K562 (cell line): ENCODE results near the gene ATXN7L2. TPM values are rescaled to one million over a fixed set of nuclear protein-coding genes. Genes with fewer than 3 reads are reported as not detected.

Source experiments
- ARID2 ChIP-seq: fragments of 450-650 bp; IDR thresholded peaks from 2 replicates; pipeline ENCODE4 v1.6.1; 2017; ENCODE audit warnings: antibody characterized with exemption, mild to moderate bottlenecking
- ATF1 ChIP-seq, 2 experiments: fragments of 450-650 bp in 1 of 2; IDR thresholded peaks; 2 replicates each; pipeline ENCODE4 v1.6.1; 2016; ENCODE audit warnings: missing compliant biosample characterization in 1 of 2, missing genetic modification characterization in 1 of 2
- BRD4 ChIP-seq: fragments of 200-600 bp; sonication (generic); IDR thresholded peaks from 2 replicates; pipeline ENCODE4 v1.6.1; 2017; ENCODE audit warnings: inconsistent platforms
- BRD9 ChIP-seq: fragments of 450-650 bp; IDR thresholded peaks from 2 replicates; pipeline ENCODE4 v1.6.1; 2018; ENCODE audit warnings: low read depth; ENCODE audit not compliant: partially characterized antibody
- CREB3 ChIP-seq: fragments of 450-650 bp; conservative IDR thresholded peaks from 2 replicates; pipeline ENCODE4 v1.6.1; 2016; ENCODE audit warnings: missing genetic modification characterization, low read depth, mild to moderate bottlenecking, missing compliant biosample characterization, moderate library complexity
- CTCF ChIP-seq, 3 experiments: IDR thresholded peaks in 2 of 3; conservative IDR thresholded peaks in 1 of 3; 2 replicates each; pipeline ENCODE4 v1.5.1; 2011 to 2012; ENCODE audit warnings: low read length in 3 of 3, mild to moderate bottlenecking in 3 of 3, control low read depth in 2 of 3, improper control_type of control experiment in 1 of 3, inconsistent platforms in 1 of 3, low read depth in 1 of 3, mixed read lengths in 1 of 3, moderate library complexity in 1 of 3; ENCODE audit not compliant: insufficient read depth in 2 of 3
- FOSL1 ChIP-seq: fragments of 200-800 bp; sonication (Bioruptor generic); conservative IDR thresholded peaks from 2 replicates; pipeline ENCODE4 v1.6.1; 2016; ENCODE audit warnings: missing genetic modification characterization, missing compliant biosample characterization
- HMBOX1 ChIP-seq: sonication (generic); IDR thresholded peaks from 2 replicates; pipeline ENCODE4 v1.6.1; 2016
- MAFF ChIP-seq: IDR thresholded peaks from 2 replicates; pipeline ENCODE4 v1.6.1; 2012; ENCODE audit warnings: low read length, improper control_type of control experiment
- RBM39 ChIP-seq: fragments of 200-400 bp; formaldehyde crosslinking; optimal IDR thresholded peaks from 2 replicates; pipeline ENCODE3; 2018; ENCODE audit warnings: low read depth, low read length
- SUPT5H ChIP-seq: fragments of 450-650 bp; IDR thresholded peaks from 2 replicates; pipeline ENCODE4 v1.6.1; 2016
- ZBED1 ChIP-seq: IDR thresholded peaks from 2 replicates; pipeline ENCODE4 v1.6.1; 2014
- ZBTB7A ChIP-seq: IDR thresholded peaks from 2 replicates; pipeline ENCODE4 v1.6.1; 2011; ENCODE audit warnings: low read depth, mild to moderate bottlenecking, low read length, moderate library complexity, borderline replicate concordance; ENCODE audit not compliant: control insufficient read depth
- ZFP36 ChIP-seq: fragments of 150-350 bp; IDR thresholded peaks from 2 replicates; pipeline ENCODE4 v1.6.1; 2018; ENCODE audit warnings: low read length, low read depth; ENCODE audit not compliant: partially characterized antibody
- ZNF695 ChIP-seq: fragments of 450-650 bp; formaldehyde crosslinking; IDR thresholded peaks from 2 replicates; pipeline ENCODE4 v1.4.0; 2020; ENCODE audit warnings: mild to moderate bottlenecking, moderate library complexity
- ZNF79 ChIP-seq: fragments of 250-450 bp; sonication (Bioruptor Pico); IDR thresholded peaks from 2 replicates; pipeline ENCODE4 v1.4.0; 2020; ENCODE audit warnings: low read depth, mild to moderate bottlenecking, moderate library complexity
- polyA plus RNA-seq, 8 experiments: library from polyadenylated mRNA; depleted of rRNA in 4 of 8; stranded (reverse) in 5 of 8; unstranded in 3 of 8; fragments of >200 nt; fragmentation: Nextera tagmentation in 2 of 8; fragmentation: Illumina TruSeq in 1 of 8; extraction: Ambion mirVana in 2 of 8; extraction: Trizol in 1 of 8; gene quantifications; 2 replicates each; pipeline versions ENCODE4 v1.2.1 to v1.2.3, GENCODE V29; 2011 to 2014; ENCODE audit warnings: inconsistent platforms in 1 of 8, missing spikeins in 1 of 8
- total RNA-seq, 7 experiments: library from RNA; depleted of rRNA in 6 of 7; stranded (reverse); fragments of >200 nt in 6 of 7; fragmentation: Illumina TruSeq in 2 of 7; extraction: Trizol in 2 of 7; gene quantifications; 2 replicates each; pipeline versions ENCODE4 v1.2.1 to v1.2.3, GENCODE V29; 2011 to 2021; ENCODE audit warnings: low replicate concordance in 1 of 7
- TF ChIP-seq, protein P1 (sequence below): fragments of 250-450 bp; sonication (Bioruptor Pico); IDR thresholded peaks from 2 replicates; pipeline ENCODE4 v1.8.0; 2022; ENCODE audit warnings: inconsistent platforms
- TF ChIP-seq, protein P2 (sequence below): IDR thresholded peaks from 3 replicates; pipeline ENCODE4 v1.6.1; 2011; ENCODE audit warnings: borderline replicate concordance, mild to moderate bottlenecking, moderate library complexity; ENCODE audit not compliant: insufficient read length; ENCODE audit errors: extremely low read depth

ATXN7L2 gene
- total and polyA plus RNA-seq, 9 of the 15 experiments (the other 6 are each of a cell fraction or from before 2014, with no cell fraction given), result 0.21 to 10.4 (median 5.8) TPM

- TF ChIP-seq, protein P1, sequence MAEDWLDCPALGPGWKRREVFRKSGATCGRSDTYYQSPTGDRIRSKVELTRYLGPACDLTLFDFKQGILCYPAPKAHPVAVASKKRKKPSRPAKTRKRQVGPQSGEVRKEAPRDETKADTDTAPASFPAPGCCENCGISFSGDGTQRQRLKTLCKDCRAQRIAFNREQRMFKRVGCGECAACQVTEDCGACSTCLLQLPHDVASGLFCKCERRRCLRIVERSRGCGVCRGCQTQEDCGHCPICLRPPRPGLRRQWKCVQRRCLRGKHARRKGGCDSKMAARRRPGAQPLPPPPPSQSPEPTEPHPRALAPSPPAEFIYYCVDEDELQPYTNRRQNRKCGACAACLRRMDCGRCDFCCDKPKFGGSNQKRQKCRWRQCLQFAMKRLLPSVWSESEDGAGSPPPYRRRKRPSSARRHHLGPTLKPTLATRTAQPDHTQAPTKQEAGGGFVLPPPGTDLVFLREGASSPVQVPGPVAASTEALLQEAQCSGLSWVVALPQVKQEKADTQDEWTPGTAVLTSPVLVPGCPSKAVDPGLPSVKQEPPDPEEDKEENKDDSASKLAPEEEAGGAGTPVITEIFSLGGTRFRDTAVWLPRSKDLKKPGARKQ (CRISPR knock-in tag), result no peak
- TF ChIP-seq, protein P2, sequence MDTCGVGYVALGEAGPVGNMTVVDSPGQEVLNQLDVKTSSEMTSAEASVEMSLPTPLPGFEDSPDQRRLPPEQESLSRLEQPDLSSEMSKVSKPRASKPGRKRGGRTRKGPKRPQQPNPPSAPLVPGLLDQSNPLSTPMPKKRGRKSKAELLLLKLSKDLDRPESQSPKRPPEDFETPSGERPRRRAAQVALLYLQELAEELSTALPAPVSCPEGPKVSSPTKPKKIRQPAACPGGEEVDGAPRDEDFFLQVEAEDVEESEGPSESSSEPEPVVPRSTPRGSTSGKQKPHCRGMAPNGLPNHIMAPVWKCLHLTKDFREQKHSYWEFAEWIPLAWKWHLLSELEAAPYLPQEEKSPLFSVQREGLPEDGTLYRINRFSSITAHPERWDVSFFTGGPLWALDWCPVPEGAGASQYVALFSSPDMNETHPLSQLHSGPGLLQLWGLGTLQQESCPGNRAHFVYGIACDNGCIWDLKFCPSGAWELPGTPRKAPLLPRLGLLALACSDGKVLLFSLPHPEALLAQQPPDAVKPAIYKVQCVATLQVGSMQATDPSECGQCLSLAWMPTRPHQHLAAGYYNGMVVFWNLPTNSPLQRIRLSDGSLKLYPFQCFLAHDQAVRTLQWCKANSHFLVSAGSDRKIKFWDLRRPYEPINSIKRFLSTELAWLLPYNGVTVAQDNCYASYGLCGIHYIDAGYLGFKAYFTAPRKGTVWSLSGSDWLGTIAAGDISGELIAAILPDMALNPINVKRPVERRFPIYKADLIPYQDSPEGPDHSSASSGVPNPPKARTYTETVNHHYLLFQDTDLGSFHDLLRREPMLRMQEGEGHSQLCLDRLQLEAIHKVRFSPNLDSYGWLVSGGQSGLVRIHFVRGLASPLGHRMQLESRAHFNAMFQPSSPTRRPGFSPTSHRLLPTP, result no peak
- TF ChIP-seq MAFF, result no peak
- no peak for TF ChIP-seq ZNF79 (CRISPR knock-in tag)
- no peak for TF ChIP-seq BRD9
- TF ChIP-seq CTCF (IDR thresholded peaks at IDR 0.05 in 2 of 3, conservative IDR thresholded peaks at IDR 0.05 in 1 of 3; ENCODE audit: insufficient read depth in 2 of 3, low read depth in 1 of 3, low read length in 3 of 3), result no peak
- no peak for TF ChIP-seq SUPT5H
- TF ChIP-seq RBM39, result no peak
- TF ChIP-seq ATF1 (CRISPR knock-in tag; IDR thresholded peaks at IDR 0.05), result no peak
- TF ChIP-seq ATF1 (tag; IDR thresholded peaks at IDR 0.05), result no peak
- TF ChIP-seq FOSL1 (tag), result no peak
- TF ChIP-seq HMBOX1, result no peak
- no peak for TF ChIP-seq CREB3 (tag)
- no peak for TF ChIP-seq BRD4
- no peak for TF ChIP-seq ARID2
- TF ChIP-seq ZBTB7A, result peak; percentile 24; the same call in 1 of the 2 replicates
- no peak for TF ChIP-seq ZBED1
- TF ChIP-seq ZNF695, result no peak
- TF ChIP-seq ZFP36, result no peak
These were observed 25.8 kb downstream of the ATXN7L2 start, which contains the start of gene AMIGO1 (continued) for GRCh38 chr1:109509176-109510134.
